Measurements from ENCODE around the gene COL19A1. TPM values are rescaled to one million over a fixed set of nuclear protein-coding genes. Genes with fewer than 3 reads are reported as not detected.

The COL19A1 gene
- total RNA-seq, 1 experiment from 2014 or later: not detected

DNA sequence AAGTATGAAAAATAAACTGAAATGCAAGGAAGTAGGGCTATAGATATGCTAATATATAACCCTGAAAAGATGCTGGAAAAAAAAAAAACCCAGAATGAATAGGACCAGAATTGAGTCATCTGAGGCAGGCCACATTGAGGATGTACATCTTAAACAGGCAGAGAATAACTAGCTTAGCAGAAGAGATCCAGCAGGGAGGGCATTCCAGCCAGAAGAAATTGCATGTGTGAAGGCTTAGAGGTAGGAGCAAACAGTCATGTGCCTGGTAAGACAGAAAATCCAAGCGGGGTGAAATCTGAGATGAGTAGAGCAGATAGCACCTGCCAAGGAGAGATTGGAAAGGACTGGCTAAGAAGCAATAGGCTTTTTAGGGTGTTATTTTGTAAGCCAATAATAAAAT lies 2.6 kb downstream of the COL19A1 start:
- intact Hi-C loops (cut with micrococcal nuclease; ENCODE audit: unreplicated experiment): no loop called here
- peaks cover 52% of the 10 kb centered on the region for H3K27me3 ChIP-seq (ENCODE audit: control insufficient read depth, insufficient read depth, low read length)
- H3K9me3 ChIP-seq (ENCODE audit: control insufficient read depth, insufficient read depth, low read depth, low read length): no peaks in the 10 kb centered on the region
- DNase-seq (ENCODE audit: low read depth, low spot score) (no peak), ATAC-seq (no peak)
- ChIA-PET POLR2A (no interaction called here), CTCF (no interaction called here)
- no TSS peak for BruUV-seq (replicated peaks)
- in situ Hi-C loops (cut with HindIII; ENCODE audit: low pct_unique_long_range_greater_than_20kb, low sequenced_read_pairs): no loop called here
- no peak overlapping the region for H3K4me3 ChIP-seq (ENCODE audit: low read depth in 2 of 2, low read length in 2 of 2)
- no peaks in the 10 kb centered on the region for H3K36me3 ChIP-seq (ENCODE audit: control insufficient read depth, insufficient read depth, low read length)
- TF ChIP-seq, protein P1, sequence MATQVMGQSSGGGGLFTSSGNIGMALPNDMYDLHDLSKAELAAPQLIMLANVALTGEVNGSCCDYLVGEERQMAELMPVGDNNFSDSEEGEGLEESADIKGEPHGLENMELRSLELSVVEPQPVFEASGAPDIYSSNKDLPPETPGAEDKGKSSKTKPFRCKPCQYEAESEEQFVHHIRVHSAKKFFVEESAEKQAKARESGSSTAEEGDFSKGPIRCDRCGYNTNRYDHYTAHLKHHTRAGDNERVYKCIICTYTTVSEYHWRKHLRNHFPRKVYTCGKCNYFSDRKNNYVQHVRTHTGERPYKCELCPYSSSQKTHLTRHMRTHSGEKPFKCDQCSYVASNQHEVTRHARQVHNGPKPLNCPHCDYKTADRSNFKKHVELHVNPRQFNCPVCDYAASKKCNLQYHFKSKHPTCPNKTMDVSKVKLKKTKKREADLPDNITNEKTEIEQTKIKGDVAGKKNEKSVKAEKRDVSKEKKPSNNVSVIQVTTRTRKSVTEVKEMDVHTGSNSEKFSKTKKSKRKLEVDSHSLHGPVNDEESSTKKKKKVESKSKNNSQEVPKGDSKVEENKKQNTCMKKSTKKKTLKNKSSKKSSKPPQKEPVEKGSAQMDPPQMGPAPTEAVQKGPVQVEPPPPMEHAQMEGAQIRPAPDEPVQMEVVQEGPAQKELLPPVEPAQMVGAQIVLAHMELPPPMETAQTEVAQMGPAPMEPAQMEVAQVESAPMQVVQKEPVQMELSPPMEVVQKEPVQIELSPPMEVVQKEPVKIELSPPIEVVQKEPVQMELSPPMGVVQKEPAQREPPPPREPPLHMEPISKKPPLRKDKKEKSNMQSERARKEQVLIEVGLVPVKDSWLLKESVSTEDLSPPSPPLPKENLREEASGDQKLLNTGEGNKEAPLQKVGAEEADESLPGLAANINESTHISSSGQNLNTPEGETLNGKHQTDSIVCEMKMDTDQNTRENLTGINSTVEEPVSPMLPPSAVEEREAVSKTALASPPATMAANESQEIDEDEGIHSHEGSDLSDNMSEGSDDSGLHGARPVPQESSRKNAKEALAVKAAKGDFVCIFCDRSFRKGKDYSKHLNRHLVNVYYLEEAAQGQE (IDR thresholded peaks at IDR 0.05; ENCODE audit: insufficient read depth in 1 of 2, low read depth in 2 of 2, low read length in 1 of 2): no peak
- TF ChIP-seq, protein P2, sequence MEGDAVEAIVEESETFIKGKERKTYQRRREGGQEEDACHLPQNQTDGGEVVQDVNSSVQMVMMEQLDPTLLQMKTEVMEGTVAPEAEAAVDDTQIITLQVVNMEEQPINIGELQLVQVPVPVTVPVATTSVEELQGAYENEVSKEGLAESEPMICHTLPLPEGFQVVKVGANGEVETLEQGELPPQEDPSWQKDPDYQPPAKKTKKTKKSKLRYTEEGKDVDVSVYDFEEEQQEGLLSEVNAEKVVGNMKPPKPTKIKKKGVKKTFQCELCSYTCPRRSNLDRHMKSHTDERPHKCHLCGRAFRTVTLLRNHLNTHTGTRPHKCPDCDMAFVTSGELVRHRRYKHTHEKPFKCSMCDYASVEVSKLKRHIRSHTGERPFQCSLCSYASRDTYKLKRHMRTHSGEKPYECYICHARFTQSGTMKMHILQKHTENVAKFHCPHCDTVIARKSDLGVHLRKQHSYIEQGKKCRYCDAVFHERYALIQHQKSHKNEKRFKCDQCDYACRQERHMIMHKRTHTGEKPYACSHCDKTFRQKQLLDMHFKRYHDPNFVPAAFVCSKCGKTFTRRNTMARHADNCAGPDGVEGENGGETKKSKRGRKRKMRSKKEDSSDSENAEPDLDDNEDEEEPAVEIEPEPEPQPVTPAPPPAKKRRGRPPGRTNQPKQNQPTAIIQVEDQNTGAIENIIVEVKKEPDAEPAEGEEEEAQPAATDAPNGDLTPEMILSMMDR (IDR thresholded peaks at IDR 0.05): no peak
- TF ChIP-seq TCF7L2 (IDR thresholded peaks at IDR 0.05; ENCODE audit: low read depth, low read length) (no peak), SIN3A (IDR thresholded peaks at IDR 0.05; ENCODE audit: borderline replicate concordance, insufficient read depth, low read depth, low read length) (no peak), POLR2AphosphoS5 (IDR thresholded peaks at IDR 0.05; ENCODE audit: low read depth, low read length) (no peak)
- H3K27ac ChIP-seq (ENCODE audit: low read length): no peak overlapping the region
- peaks cover 13% of the 10 kb centered on the region for H3K4me1 ChIP-seq (ENCODE audit: control insufficient read depth, insufficient read depth, low read length)

DNA sequence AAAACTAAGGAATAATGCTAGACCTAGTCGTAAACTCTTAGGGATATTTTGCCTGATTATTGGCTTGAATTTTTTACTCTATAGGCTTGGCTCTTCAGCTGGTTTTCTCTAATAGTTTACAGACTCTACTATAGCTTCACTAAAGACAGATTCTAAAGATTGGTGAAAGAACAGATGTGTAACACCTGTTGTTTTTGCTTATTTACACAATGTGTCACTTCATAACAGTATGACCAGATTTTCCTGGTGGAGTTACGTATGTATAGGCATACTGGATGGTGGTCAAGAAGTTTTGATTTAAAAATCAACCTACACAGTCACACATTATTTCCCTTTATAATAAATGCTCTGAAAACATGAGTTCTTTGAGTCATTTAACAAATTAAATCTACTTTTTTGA lies 4.8 kb downstream of the COL19A1 start:
- H3K27ac ChIP-seq (ENCODE audit: low read length): no peak overlapping the region
- ChIA-PET CTCF (no interaction called here), POLR2A (no interaction called here)
- no TSS peak for BruUV-seq (replicated peaks)
- intact Hi-C loops (cut with micrococcal nuclease; ENCODE audit: unreplicated experiment): no loop called here
- peaks cover 10% of the 10 kb centered on the region for H3K4me1 ChIP-seq (ENCODE audit: control insufficient read depth, insufficient read depth, low read length)
- in situ Hi-C loops (cut with HindIII; ENCODE audit: low pct_unique_long_range_greater_than_20kb, low sequenced_read_pairs): no loop called here
- no peak for DNase-seq (ENCODE audit: low read depth, low spot score)
- TF ChIP-seq SIN3A (IDR thresholded peaks at IDR 0.05; ENCODE audit: borderline replicate concordance, insufficient read depth, low read depth, low read length) (no peak), TCF7L2 (IDR thresholded peaks at IDR 0.05; ENCODE audit: low read depth, low read length) (no peak), POLR2AphosphoS5 (IDR thresholded peaks at IDR 0.05; ENCODE audit: low read depth, low read length) (no peak)
- TF ChIP-seq, protein P2 (IDR thresholded peaks at IDR 0.05): no peak
- TF ChIP-seq, protein P1 (IDR thresholded peaks at IDR 0.05; ENCODE audit: insufficient read depth in 1 of 2, low read depth in 2 of 2, low read length in 1 of 2): no peak
- no peak for ATAC-seq
- H3K36me3 ChIP-seq (ENCODE audit: control insufficient read depth, insufficient read depth, low read length): no peaks in the 10 kb centered on the region
- no peak overlapping the region for H3K4me3 ChIP-seq (ENCODE audit: low read depth in 2 of 2, low read length in 2 of 2)
- no peaks in the 10 kb centered on the region for H3K9me3 ChIP-seq (ENCODE audit: control insufficient read depth, insufficient read depth, low read depth, low read length)
- H3K27me3 ChIP-seq (ENCODE audit: control insufficient read depth, insufficient read depth, low read length): peaks cover 33% of the 10 kb centered on the region
